Measurements from ENCODE around the gene PKD1.

Gene PKD1

GRCh38 chr16:2042986-2043666 lies 92.6 kb downstream of the PKD1 start:
- no peak for DNase-seq

- no peak for DNase-seq
These were observed 93.3 kb downstream of the PKD1 start for GRCh38 chr16:2042171-2042985.

GRCh38 chr16:2040787-2041522 lies 94.7 kb downstream of the PKD1 start:
- no peak for DNase-seq

GRCh38 chr16:2040041-2040786 lies 95.5 kb downstream of the PKD1 start:
- DNase-seq: no peak

- no peak for DNase-seq
These were observed 96.2 kb downstream of the PKD1 start for GRCh38 chr16:2039274-2040031.
